Loucy (cell line): ENCODE results near the gene NDUFA1.
"Not testable (repeated sequence)": the region's sequence is repeated elsewhere in the genome, so short reads cannot be mapped to it uniquely, and the experiment has no call there.

Experiments
- H2AFZ ChIP-seq: fragments of 200-600 bp; sonication (generic); 2 replicates; pipeline ENCODE4 v1.6.0; 2016; ENCODE audit warnings: antibody characterized with exemption, mild to moderate bottlenecking, low read length, moderate library complexity
- H3F3A ChIP-seq: fragments of 200-600 bp; 2 replicates; pipeline ENCODE4 v1.6.0; 2016; ENCODE audit warnings: antibody characterized with exemption, low read depth, mild to moderate bottlenecking
- H3K27me3 ChIP-seq: fragments of 200-600 bp; sonication (generic); 2 replicates; pipeline ENCODE4 v1.6.1; 2014; ENCODE audit warnings: low read length, mild to moderate bottlenecking; ENCODE audit not compliant: insufficient read depth, poor library complexity, severe bottlenecking
- H3K36me3 ChIP-seq: fragments of 200-600 bp; sonication (generic); 2 replicates; pipeline ENCODE4 v1.6.1; 2016; ENCODE audit warnings: low read length; ENCODE audit not compliant: insufficient read depth
- H3K4me1 ChIP-seq: fragments of 200-600 bp; sonication (generic); 2 replicates; pipeline ENCODE4 v1.5.1; 2014; ENCODE audit warnings: low read length, mild to moderate bottlenecking; ENCODE audit not compliant: insufficient read depth, poor library complexity, severe bottlenecking
- H3K4me2 ChIP-seq: fragments of 200-600 bp; sonication (generic); 2 replicates; pipeline ENCODE4 v1.6.0; 2014; ENCODE audit warnings: antibody characterized with exemption, low read length, low read depth, mild to moderate bottlenecking; ENCODE audit not compliant: poor library complexity, severe bottlenecking
- H3K4me3 ChIP-seq: fragments of 200-600 bp; sonication (generic); 2 replicates; pipeline ENCODE4 v1.5.1; 2014; ENCODE audit warnings: low read length, mild to moderate bottlenecking, mixed read lengths; ENCODE audit not compliant: poor library complexity, severe bottlenecking
- H3K79me2 ChIP-seq: fragments of 200-600 bp; sonication (generic); 2 replicates; pipeline ENCODE4 v1.6.1; 2014; ENCODE audit warnings: low read length; ENCODE audit not compliant: insufficient read depth
- H3K9ac ChIP-seq: fragments of 200-600 bp; sonication (generic); 2 replicates; pipeline ENCODE4 v1.6.0; 2014; ENCODE audit warnings: mild to moderate bottlenecking, low read depth, low read length, moderate library complexity; ENCODE audit not compliant: poor library complexity, severe bottlenecking
- H3K9me2 ChIP-seq: fragments of 200-600 bp; sonication (generic); replicated peaks from 2 replicates; pipeline ENCODE4 v1.6.1; 2016; ENCODE audit warnings: low read depth, low read length, mixed read lengths
- H3K9me3 ChIP-seq: fragments of 200-600 bp; sonication (generic); 2 replicates; pipeline ENCODE4 v1.6.1; 2014; ENCODE audit warnings: mild to moderate bottlenecking, antibody characterized with exemption, low read length, low read depth; ENCODE audit not compliant: insufficient read depth
- H4K20me1 ChIP-seq: fragments of 200-600 bp; sonication (generic); 2 replicates; pipeline ENCODE4 v1.6.0; 2014; ENCODE audit warnings: antibody characterized with exemption, low read length, mild to moderate bottlenecking; ENCODE audit not compliant: insufficient read depth, poor library complexity, severe bottlenecking
- CTCF ChIP-seq: fragments of 200-600 bp; sonication (generic); conservative IDR thresholded peaks from 2 replicates; pipeline ENCODE4 v1.5.1; 2014; ENCODE audit warnings: mild to moderate bottlenecking, antibody characterized with exemption, low read length
- EZH2phosphoT487 ChIP-seq: fragments of 200-600 bp; IDR thresholded peaks from 2 replicates; pipeline ENCODE4 v1.6.1; 2018; ENCODE audit warnings: antibody characterized with exemption, mild to moderate bottlenecking, moderate library complexity, borderline replicate concordance

NDUFA1 gene

GRCh38 chrX:119916310-119916709, 44.7 kb downstream of the NDUFA1 start:
- Histone ChIP-seq H3K4me1 (no peaks in the 10 kb centered on the region), H3K4me3 (no peak overlapping the region), H2AFZ (no peak overlapping the region), H3K9ac (no peak overlapping the region), H4K20me1 (no peaks in the 10 kb centered on the region), H3K27me3 (no peaks in the 10 kb centered on the region), H3K4me2 (no peak overlapping the region), H3K9me2 (no peaks in the 10 kb centered on the region), H3K36me3 (no peaks in the 10 kb centered on the region), H3F3A (no peaks in the 10 kb centered on the region), H3K9me3 (no peaks in the 10 kb centered on the region), H3K79me2 (no peaks in the 10 kb centered on the region)
- no peak for TF ChIP-seq CTCF

GRCh38 chrX:119917877-119918276, 46.2 kb downstream of the NDUFA1 start:
- Histone ChIP-seq H2AFZ (no peak overlapping the region), H3K9me2 (no peaks in the 10 kb centered on the region)

GRCh38 chrX:119919835-119920585, 48.4 kb downstream of the NDUFA1 start:
- no peaks in the 10 kb centered on the region for H3K9me2 ChIP-seq
- no peaks in the 10 kb centered on the region for H3K4me1 ChIP-seq
- no peaks in the 10 kb centered on the region for H3K79me2 ChIP-seq
- H3K27me3 ChIP-seq = no peaks in the 10 kb centered on the region
- no peak overlapping the region for H3K4me2 ChIP-seq
- H3F3A ChIP-seq = no peaks in the 10 kb centered on the region
- H3K4me3 ChIP-seq = no peak overlapping the region
- TF ChIP-seq CTCF (no peak), EZH2phosphoT487 (no peak)
- no peaks in the 10 kb centered on the region for H3K36me3 ChIP-seq
- H3K9me3 ChIP-seq = no peaks in the 10 kb centered on the region
- no peak overlapping the region for H2AFZ ChIP-seq
- H4K20me1 ChIP-seq = no peaks in the 10 kb centered on the region
- H3K9ac ChIP-seq = no peak overlapping the region

More at GRCh38 chrX:119917877-119918276, 46.2 kb downstream of the NDUFA1 start:
- H3K27me3 ChIP-seq = no peaks in the 10 kb centered on the region
- H3K4me3 ChIP-seq = no peak overlapping the region
- no peaks in the 10 kb centered on the region for H3K9me3 ChIP-seq
- no peaks in the 10 kb centered on the region for H3K79me2 ChIP-seq
- no peak overlapping the region for H3K4me2 ChIP-seq
- H3K9ac ChIP-seq = no peak overlapping the region
- TF ChIP-seq EZH2phosphoT487 (no peak), CTCF (no peak)
- H3K36me3 ChIP-seq = no peaks in the 10 kb centered on the region
- no peaks in the 10 kb centered on the region for H3K4me1 ChIP-seq
- no peaks in the 10 kb centered on the region for H3F3A ChIP-seq
- H4K20me1 ChIP-seq = no peaks in the 10 kb centered on the region

GRCh38 chrX:119922391-119922790, 50.8 kb downstream of the NDUFA1 start:
- H3K4me3 ChIP-seq, H3K79me2 ChIP-seq, H3K9me3 ChIP-seq, H3K27me3 ChIP-seq, H3K36me3 ChIP-seq, H3K9me2 ChIP-seq, H2AFZ ChIP-seq, H3K9ac ChIP-seq, H3K4me2 ChIP-seq, H3F3A ChIP-seq, H3K4me1 ChIP-seq, H4K20me1 ChIP-seq: not testable (repeated sequence)
